Neuronal stem cell (in vitro differentiated cells): ENCODE measurements around the gene DCDC2C.
A peak's percentile ranks its signal among the peaks of the same experiment; 100 is the strongest.

ENCODE experiments used
- DNase-seq: peaks from one replicate; pipeline ENCODE4 v3.0.0-alpha.2; 2013; ENCODE audit warnings: low spot score
- H2AFZ ChIP-seq: one replicate; pipeline ENCODE4 v1.6.1; 2013; ENCODE audit warnings: mild to moderate bottlenecking, low read length, inconsistent platforms
- H2AK5ac ChIP-seq: 2 replicates; pipeline ENCODE4 v1.6.1; 2013; ENCODE audit warnings: low read depth, mild to moderate bottlenecking, inconsistent platforms, low read length, moderate library complexity, mixed read lengths
- H2BK120ac ChIP-seq: 2 replicates; pipeline ENCODE4 v1.6.1; 2013; ENCODE audit warnings: low read depth, mild to moderate bottlenecking, inconsistent platforms, low read length, moderate library complexity, mixed read lengths
- H2BK12ac ChIP-seq: one replicate; pipeline ENCODE4 v1.6.1; 2013; ENCODE audit warnings: low read length, inconsistent platforms
- H2BK15ac ChIP-seq: 2 replicates; pipeline ENCODE4 v1.6.1; 2013; ENCODE audit warnings: mild to moderate bottlenecking, low read length, inconsistent platforms, mixed read lengths
- H2BK5ac ChIP-seq: one replicate; pipeline ENCODE4 v1.6.1; 2013; ENCODE audit warnings: inconsistent platforms, mild to moderate bottlenecking, low read length, moderate library complexity
- H3K14ac ChIP-seq: one replicate; pipeline ENCODE4 v1.6.1; 2013; ENCODE audit warnings: low read length, inconsistent platforms
- H3K18ac ChIP-seq: 2 replicates; pipeline ENCODE4 v1.6.1; 2013; ENCODE audit warnings: low read length, inconsistent platforms
- H3K23ac ChIP-seq: 2 replicates; pipeline ENCODE4 v1.6.1; 2013; ENCODE audit warnings: low read depth, mild to moderate bottlenecking, mixed read lengths, low read length, inconsistent platforms; ENCODE audit not compliant: poor library complexity
- H3K27ac ChIP-seq: replicated peaks from 3 replicates; pipeline ENCODE4 v1.5.1; 2013; ENCODE audit warnings: low read length, inconsistent platforms
- H3K27me3 ChIP-seq, 3 experiments: 2 replicates each; pipeline ENCODE4 v1.6.1; 2013; ENCODE audit warnings: low read length in 3 of 3, mild to moderate bottlenecking in 2 of 3, inconsistent platforms in 1 of 3, low read depth in 1 of 3, mixed read lengths in 1 of 3, moderate library complexity in 1 of 3; ENCODE audit not compliant: control insufficient read depth in 3 of 3, insufficient read depth in 3 of 3
- H3K36me3 ChIP-seq, 2 donors: replicated peaks in 1 of 2; 2 replicates each; pipeline ENCODE4 v1.6.1; 2013; ENCODE audit warnings: low read length in 2 of 2; ENCODE audit not compliant: control insufficient read depth in 2 of 2, insufficient read depth in 2 of 2
- H3K4ac ChIP-seq: 2 replicates; pipeline ENCODE4 v1.6.1; 2013; ENCODE audit warnings: inconsistent platforms, mild to moderate bottlenecking, low read length, moderate library complexity
- H3K4me1 ChIP-seq, 2 donors: 1 replicate in 1 of 2; 2 replicates in 1 of 2; pipeline ENCODE4 v1.6.1; 2013; ENCODE audit warnings: low read length in 2 of 2, low read depth in 1 of 2; ENCODE audit not compliant: control insufficient read depth in 2 of 2, insufficient read depth in 1 of 2
- H3K4me2 ChIP-seq: one replicate; pipeline ENCODE4 v1.6.1; 2013; ENCODE audit warnings: mild to moderate bottlenecking, low read length, inconsistent platforms; ENCODE audit not compliant: insufficient read depth, poor library complexity, severe bottlenecking
- H3K4me3 ChIP-seq, 2 donors: 2 replicates each; pipeline ENCODE4 v1.5.1; 2013; ENCODE audit warnings: low read length in 2 of 2, mild to moderate bottlenecking in 2 of 2, inconsistent platforms in 1 of 2, moderate library complexity in 1 of 2
- H3K79me1 ChIP-seq: one replicate; pipeline ENCODE4 v1.6.1; 2013; ENCODE audit warnings: low read depth, mild to moderate bottlenecking, inconsistent platforms, low read length, moderate library complexity
- H3K9ac ChIP-seq: one replicate; pipeline ENCODE4 v1.6.1; 2013; ENCODE audit warnings: mild to moderate bottlenecking, low read depth, low read length, inconsistent platforms; ENCODE audit not compliant: poor library complexity
- H3K9me3 ChIP-seq, 2 donors: replicated peaks in 1 of 2; 2 replicates each; pipeline versions ENCODE3 to v1.6.1; 2013; ENCODE audit warnings: low read length in 2 of 2, mild to moderate bottlenecking in 2 of 2, inconsistent platforms in 1 of 2, low read depth in 1 of 2, mixed read lengths in 1 of 2, moderate library complexity in 1 of 2; ENCODE audit not compliant: control insufficient read depth in 2 of 2, insufficient read depth in 1 of 2
- H4K8ac ChIP-seq: one replicate; pipeline ENCODE4 v1.6.1; 2013; ENCODE audit warnings: low read depth, mild to moderate bottlenecking, inconsistent platforms, low read length, moderate library complexity
- H4K91ac ChIP-seq: one replicate; pipeline ENCODE4 v1.6.1; 2013; ENCODE audit warnings: low read length, low read depth, mild to moderate bottlenecking, inconsistent platforms; ENCODE audit not compliant: poor library complexity
- WGBS, 2 donors: extraction: QIAGEN DNeasy Blood & Tissue Kit; methylation state at CpG; one replicate each; pipeline ENCODE4 v1.1.7; 2013; ENCODE audit warnings: missing lambda C conversion rate in 2 of 2, mixed read lengths in 1 of 2; ENCODE audit not compliant: insufficient read length in 2 of 2, insufficient replicate concordance in 1 of 2; ENCODE audit errors: extremely low coverage in 2 of 2; 5-methylcytosine and 5-hydroxymethylcytosine counted together

DCDC2C gene

DNA sequence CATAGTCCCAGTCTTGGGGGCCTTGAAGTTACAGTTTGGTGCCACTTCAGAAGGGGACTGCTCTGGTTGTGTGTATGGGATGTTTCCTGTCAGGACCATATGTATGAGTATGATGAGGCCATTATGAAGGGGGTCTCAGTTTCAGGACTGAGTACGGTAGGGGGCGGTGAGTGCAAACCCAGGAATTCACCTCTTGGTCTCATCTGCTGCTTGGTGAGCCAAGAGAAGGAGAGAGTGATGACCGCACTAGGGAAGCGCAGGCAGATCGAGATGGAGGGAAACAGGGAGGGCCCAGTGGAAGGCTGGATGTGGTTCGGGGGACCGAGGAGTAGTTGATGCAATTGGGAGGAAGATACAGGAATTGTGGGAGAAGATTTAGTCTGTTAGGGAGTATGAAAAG, 28.5 kb downstream of the DCDC2C start:
- DNase-seq: no peak
- Histone ChIP-seq H3K79me1 (no peaks in the 10 kb centered on the region), H3K23ac (no peak overlapping the region), H3K36me3 (no peaks in the 10 kb centered on the region), H2BK15ac (no peak overlapping the region), H2BK12ac (no peak overlapping the region), H2BK5ac (no peak overlapping the region), H3K4me1 (peaks cover 0 to 6% of the 10 kb centered on the region in 2 donors), H4K8ac (no peak overlapping the region), H3K9ac (no peak overlapping the region), H3K27ac (no peak overlapping the region), H3K4me2 (no peak overlapping the region), H2AK5ac (no peak overlapping the region), H3K4me3 (no peak overlapping the region), H3K27me3 (peaks cover 0 to 9% (median 0%) of the 10 kb centered on the region in 3 experiments), H4K91ac (no peak overlapping the region), H3K4ac (no peak overlapping the region), H2BK120ac (no peak overlapping the region), H3K14ac (no peak overlapping the region), H3K18ac (no peak overlapping the region), H2AFZ (no peak overlapping the region), H3K9me3 (no peaks in the 10 kb centered on the region)
- WGBS, 2 donors: no CpG with 5 or more reads among the region's 7 CpGs

DNA sequence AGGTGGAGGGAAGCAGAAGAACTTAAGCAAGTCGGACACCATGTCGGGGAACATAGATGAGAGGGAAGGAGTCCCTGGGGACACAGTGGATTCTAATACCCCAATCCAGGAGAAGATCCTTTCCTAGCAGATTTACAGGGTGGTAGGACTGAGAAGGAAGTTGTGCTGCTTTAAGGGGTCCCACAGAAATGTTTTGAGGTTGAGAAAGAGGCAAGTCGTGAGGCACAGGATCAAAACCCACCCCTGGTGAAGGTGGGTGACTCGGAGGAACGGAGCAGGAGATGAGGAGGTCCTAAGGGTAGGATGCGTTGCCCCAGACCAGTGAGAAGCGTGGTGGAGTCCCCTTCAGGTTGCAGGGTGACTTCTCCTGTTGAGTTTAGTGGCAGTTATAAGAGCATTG, 32.7 kb downstream of the DCDC2C start:
- no peak overlapping the region for H4K91ac ChIP-seq
- peak overlapping the region; percentile 40 for H3K18ac ChIP-seq
- H3K79me1 ChIP-seq: no peaks in the 10 kb centered on the region
- H2BK12ac ChIP-seq: no peak overlapping the region
- no peaks in the 10 kb centered on the region for H3K4me1 ChIP-seq
- no peak overlapping the region for H2AK5ac ChIP-seq
- H3K14ac ChIP-seq: no peak overlapping the region
- H2BK5ac ChIP-seq: no peak overlapping the region
- no peak overlapping the region for H2BK120ac ChIP-seq
- WGBS, 2 donors: no CpG with 5 or more reads among the region's 7 CpGs
- H3K4me3 ChIP-seq: no peak overlapping the region
- H3K27me3 ChIP-seq: peaks cover 0 to 3% (median 0%) of the 10 kb centered on the region in 3 experiments
- no peak overlapping the region for H4K8ac ChIP-seq
- H3K36me3 ChIP-seq: no peaks in the 10 kb centered on the region
- H3K4ac ChIP-seq: no peak overlapping the region
- no peak overlapping the region for H3K4me2 ChIP-seq
- no peaks in the 10 kb centered on the region for H3K9me3 ChIP-seq
- no peak overlapping the region for H3K9ac ChIP-seq
- H2AFZ ChIP-seq: no peak overlapping the region
- H3K23ac ChIP-seq: no peak overlapping the region
- H2BK15ac ChIP-seq: no peak overlapping the region
- no peak overlapping the region for H3K27ac ChIP-seq
- no peak for DNase-seq

DNA sequence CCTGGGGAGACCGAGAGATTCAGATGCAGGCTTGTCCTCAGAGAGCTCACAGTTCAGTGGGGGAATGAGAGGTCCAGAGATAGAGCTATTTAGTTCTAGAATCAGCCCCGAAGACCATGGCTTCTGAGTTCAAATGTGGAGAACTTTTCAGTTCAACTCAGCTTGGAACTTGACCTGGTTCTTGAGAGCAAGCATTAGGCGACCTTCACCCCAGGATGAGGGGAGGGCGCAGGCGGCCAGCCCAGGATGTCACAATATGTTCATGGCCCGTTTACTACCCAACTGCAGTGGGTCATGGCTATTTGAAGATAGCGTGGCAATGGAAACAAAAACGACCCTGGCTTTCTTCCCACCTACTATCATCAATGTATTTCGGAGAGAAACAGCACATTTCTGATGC, 33.8 kb downstream of the DCDC2C start:
- no peaks in the 10 kb centered on the region for H3K9me3 ChIP-seq
- no peaks in the 10 kb centered on the region for H3K4me1 ChIP-seq
- no peak overlapping the region for H3K9ac ChIP-seq
- no peaks in the 10 kb centered on the region for H3K36me3 ChIP-seq
- no peak overlapping the region for H3K4ac ChIP-seq
- H2BK5ac ChIP-seq: no peak overlapping the region
- H4K8ac ChIP-seq: no peak overlapping the region
- H3K27ac ChIP-seq: no peak overlapping the region
- no peak overlapping the region for H3K18ac ChIP-seq
- DNase-seq: no peak
- H3K23ac ChIP-seq: no peak overlapping the region
- H2BK12ac ChIP-seq: no peak overlapping the region
- no CpG with 5 or more reads among the region's 9 CpGs for WGBS, 2 donors
- no peak overlapping the region for H4K91ac ChIP-seq
- H3K4me2 ChIP-seq: no peak overlapping the region
- H3K79me1 ChIP-seq: no peaks in the 10 kb centered on the region
- no peak overlapping the region for H3K4me3 ChIP-seq
- no peak overlapping the region for H2BK120ac ChIP-seq
- no peak overlapping the region for H2AFZ ChIP-seq
- H2AK5ac ChIP-seq: no peak overlapping the region
- peaks cover 0 to 3% (median 0%) of the 10 kb centered on the region in 3 experiments for H3K27me3 ChIP-seq
- H3K14ac ChIP-seq: no peak overlapping the region
- H2BK15ac ChIP-seq: no peak overlapping the region

DNA sequence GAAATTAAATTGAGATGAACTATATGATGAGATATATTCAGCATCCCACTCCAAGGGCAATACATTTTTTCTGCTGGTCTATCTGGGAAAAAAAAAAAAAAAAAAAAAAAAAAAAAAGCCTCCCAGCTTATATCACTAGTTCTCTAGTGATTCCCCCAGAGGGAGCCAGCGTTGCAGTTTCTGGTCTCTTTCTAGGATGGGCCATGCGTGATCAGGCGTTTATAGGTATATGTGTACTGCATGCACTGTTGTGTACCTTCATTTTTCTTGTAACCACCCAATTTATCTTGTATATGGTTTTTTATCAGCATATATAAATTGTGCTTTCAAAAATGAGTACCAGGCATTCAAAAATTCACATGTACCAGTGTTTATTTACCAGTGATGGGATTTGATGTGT, 35.1 kb downstream of the DCDC2C start:
- H3K27me3 ChIP-seq: no peaks in the 10 kb centered on the region
- H3K14ac ChIP-seq: no peak overlapping the region
- H2AK5ac ChIP-seq: no peak overlapping the region
- H3K23ac ChIP-seq: no peak overlapping the region
- H3K4me2 ChIP-seq: no peak overlapping the region
- H3K79me1 ChIP-seq: no peaks in the 10 kb centered on the region
- no peak overlapping the region for H2BK120ac ChIP-seq
- no peak overlapping the region for H3K9ac ChIP-seq
- no peak overlapping the region for H4K8ac ChIP-seq
- H3K4me1 ChIP-seq: no peaks in the 10 kb centered on the region
- no peaks in the 10 kb centered on the region for H3K36me3 ChIP-seq
- H3K27ac ChIP-seq: no peak overlapping the region
- no peak overlapping the region for H2BK12ac ChIP-seq
- no peak overlapping the region for H3K4ac ChIP-seq
- no peak overlapping the region for H4K91ac ChIP-seq
- no peak overlapping the region for H2AFZ ChIP-seq
- H3K4me3 ChIP-seq: no peak overlapping the region
- no peak overlapping the region for H2BK5ac ChIP-seq
- no peak overlapping the region for H2BK15ac ChIP-seq
- WGBS, 2 donors: no CpG with 5 or more reads among the region's 3 CpGs
- DNase-seq: no peak
- peaks cover 0 to 2% of the 10 kb centered on the region in 2 donors for H3K9me3 ChIP-seq
- H3K18ac ChIP-seq: no peak overlapping the region
